Measurements from ENCODE around the gene CIAO2B. TPM values are rescaled to one million over a fixed set of nuclear protein-coding genes. Genes with fewer than 3 reads are reported as not detected.

Gene CIAO2B
- total and polyA plus RNA-seq, 4 donors, result 51.9 to 165 (median 105) TPM

- no peak overlapping the region for H3K27ac ChIP-seq (ENCODE audit: low read depth in 1 of 2, low read length in 2 of 2)
- no peaks in the 10 kb centered on the region for H3K4me1 ChIP-seq (ENCODE audit: control insufficient read depth in 1 of 2, insufficient read depth in 2 of 2, low read length in 2 of 2)
- 87 to 89% methylated on average over 42 of the region's 42 CpGs for WGBS, 2 donors
- no peak overlapping the region for H3K4me3 ChIP-seq (ENCODE audit: low read length in 2 of 2)
- no peak for DNase-seq
- H3K36me3 ChIP-seq (ENCODE audit: control insufficient read depth in 1 of 2, insufficient read depth in 2 of 2, low read length in 1 of 2), result no peaks in the 10 kb centered on the region
- no peak for ATAC-seq (ENCODE audit: low FRiP score)
- H3K9me3 ChIP-seq (ENCODE audit: control insufficient read depth, low read length), result no peaks in the 10 kb centered on the region
- no peaks in the 10 kb centered on the region for H3K27me3 ChIP-seq (ENCODE audit: control insufficient read depth in 1 of 2, insufficient read depth in 2 of 2, low read length in 1 of 2)
- intact Hi-C loops (cut with DNase I), result no loop called here
Observed at GRCh38 chr16:66921729-66922450, 12.3 kb downstream of the CIAO2B start.

- WGBS, 2 donors, result 85 to 86% methylated on average over 9 of the region's 9 CpGs
- Histone ChIP-seq H3K36me3 (ENCODE audit: control insufficient read depth in 1 of 2, insufficient read depth in 2 of 2, low read length in 1 of 2) (no peaks in the 10 kb centered on the region), H3K4me3 (ENCODE audit: low read length in 2 of 2) (no peak overlapping the region), H3K27ac (ENCODE audit: low read depth in 1 of 2, low read length in 2 of 2) (no peak overlapping the region), H3K9me3 (ENCODE audit: control insufficient read depth, low read length) (no peaks in the 10 kb centered on the region), H3K27me3 (ENCODE audit: control insufficient read depth in 1 of 2, insufficient read depth in 2 of 2, low read length in 1 of 2) (no peaks in the 10 kb centered on the region), H3K4me1 (ENCODE audit: control insufficient read depth in 1 of 2, insufficient read depth in 2 of 2, low read length in 2 of 2) (no peaks in the 10 kb centered on the region)
- ATAC-seq (ENCODE audit: low FRiP score), result no peak
- DNase-seq, result no peak
- intact Hi-C loops (cut with DNase I), result no loop called here
Observed at GRCh38 chr16:66920924-66921680, 13.1 kb downstream of the CIAO2B start.

GRCh38 chr16:66920299-66920590 lies 14.0 kb downstream of the CIAO2B start:
- Histone ChIP-seq H3K27ac (ENCODE audit: low read depth in 1 of 2, low read length in 2 of 2) (no peak overlapping the region), H3K36me3 (ENCODE audit: control insufficient read depth in 1 of 2, insufficient read depth in 2 of 2, low read length in 1 of 2) (no peaks in the 10 kb centered on the region), H3K4me3 (ENCODE audit: low read length in 2 of 2) (no peak overlapping the region), H3K4me1 (ENCODE audit: control insufficient read depth in 1 of 2, insufficient read depth in 2 of 2, low read length in 2 of 2) (no peaks in the 10 kb centered on the region), H3K9me3 (ENCODE audit: control insufficient read depth, low read length) (no peaks in the 10 kb centered on the region), H3K27me3 (ENCODE audit: control insufficient read depth in 1 of 2, insufficient read depth in 2 of 2, low read length in 1 of 2) (no peaks in the 10 kb centered on the region)
- ATAC-seq (ENCODE audit: low FRiP score) (no peak), DNase-seq (no peak)
- intact Hi-C loops (cut with DNase I), result no loop called here
- 66 to 86% methylated on average over 2 of the region's 2 CpGs for WGBS, 2 donors

GRCh38 chr16:66919569-66920298 lies 14.5 kb downstream of the CIAO2B start:
- H3K36me3 ChIP-seq (ENCODE audit: control insufficient read depth in 1 of 2, insufficient read depth in 2 of 2, low read length in 1 of 2), result no peaks in the 10 kb centered on the region
- WGBS, 2 donors, result 85% methylated on average over 5 of the region's 5 CpGs
- H3K27ac ChIP-seq (ENCODE audit: low read depth in 1 of 2, low read length in 2 of 2), result no peak overlapping the region
- no peaks in the 10 kb centered on the region for H3K4me1 ChIP-seq (ENCODE audit: control insufficient read depth in 1 of 2, insufficient read depth in 2 of 2, low read length in 2 of 2)
- no peaks in the 10 kb centered on the region for H3K9me3 ChIP-seq (ENCODE audit: control insufficient read depth, low read length)
- H3K4me3 ChIP-seq (ENCODE audit: low read length in 2 of 2), result no peak overlapping the region
- intact Hi-C loops (cut with DNase I), result no loop called here
- no peaks in the 10 kb centered on the region for H3K27me3 ChIP-seq (ENCODE audit: control insufficient read depth in 1 of 2, insufficient read depth in 2 of 2, low read length in 1 of 2)
- no peak for ATAC-seq (ENCODE audit: low FRiP score)
- no peak for DNase-seq

- intact Hi-C loops (cut with DNase I), result no loop called here
- H3K4me3 ChIP-seq (ENCODE audit: low read length in 2 of 2), result no peak within 1 kb of the TSS
- ATAC-seq (ENCODE audit: low FRiP score) (no peak), DNase-seq (no peak)
- no peaks in the 10 kb centered on the region for H3K36me3 ChIP-seq (ENCODE audit: control insufficient read depth in 1 of 2, insufficient read depth in 2 of 2, low read length in 1 of 2)
- H3K27ac ChIP-seq (ENCODE audit: low read depth in 1 of 2, low read length in 2 of 2), result no peak within 1 kb of the TSS
- 75 to 79% methylated on average over 7 of the region's 7 CpGs for WGBS, 2 donors
- no peaks in the 10 kb centered on the region for H3K27me3 ChIP-seq (ENCODE audit: control insufficient read depth in 1 of 2, insufficient read depth in 2 of 2, low read length in 1 of 2)
- no peaks in the 10 kb centered on the region for H3K4me1 ChIP-seq (ENCODE audit: control insufficient read depth in 1 of 2, insufficient read depth in 2 of 2, low read length in 2 of 2)
- H3K9me3 ChIP-seq (ENCODE audit: control insufficient read depth, low read length), result no peaks in the 10 kb centered on the region
Observed at GRCh38 chr16:66918803-66919568, 15.2 kb downstream of the CIAO2B start, which contains the start of gene CDH16. TSS of gene CDH16 (minus strand) at chr16:66918885. CDS start at chr16:66918065, 820 bp downstream.

GRCh38 chr16:66918355-66918754 lies 15.8 kb downstream of the CIAO2B start:
- WGBS, 2 donors, result 95 to 96% methylated on average over 6 of the region's 6 CpGs
- no peak for DNase-seq
- Histone ChIP-seq H3K36me3 (ENCODE audit: control insufficient read depth in 1 of 2, insufficient read depth in 2 of 2, low read length in 1 of 2) (no peaks in the 10 kb centered on the region), H3K27me3 (ENCODE audit: control insufficient read depth in 1 of 2, insufficient read depth in 2 of 2, low read length in 1 of 2) (no peaks in the 10 kb centered on the region), H3K9me3 (ENCODE audit: control insufficient read depth, low read length) (no peaks in the 10 kb centered on the region), H3K4me1 (ENCODE audit: control insufficient read depth in 1 of 2, insufficient read depth in 2 of 2, low read length in 2 of 2) (no peaks in the 10 kb centered on the region), H3K4me3 (ENCODE audit: low read length in 2 of 2) (no peak overlapping the region), H3K27ac (ENCODE audit: low read depth in 1 of 2, low read length in 2 of 2) (no peak overlapping the region)
- intact Hi-C loops (cut with DNase I), result no loop called here
- no peak for ATAC-seq (ENCODE audit: low FRiP score)

GRCh38 chr16:66917741-66918140 lies 16.5 kb downstream of the CIAO2B start:
- WGBS, 2 donors, result 95% methylated on average over 9 of the region's 9 CpGs
- Histone ChIP-seq H3K27me3 (ENCODE audit: control insufficient read depth in 1 of 2, insufficient read depth in 2 of 2, low read length in 1 of 2) (no peaks in the 10 kb centered on the region), H3K4me1 (ENCODE audit: control insufficient read depth in 1 of 2, insufficient read depth in 2 of 2, low read length in 2 of 2) (no peaks in the 10 kb centered on the region), H3K27ac (ENCODE audit: low read depth in 1 of 2, low read length in 2 of 2) (no peak overlapping the region), H3K36me3 (ENCODE audit: control insufficient read depth in 1 of 2, insufficient read depth in 2 of 2, low read length in 1 of 2) (no peaks in the 10 kb centered on the region), H3K4me3 (ENCODE audit: low read length in 2 of 2) (no peak overlapping the region), H3K9me3 (ENCODE audit: control insufficient read depth, low read length) (no peaks in the 10 kb centered on the region)
- intact Hi-C loops (cut with DNase I), result no loop called here
- DNase-seq (no peak), ATAC-seq (ENCODE audit: low FRiP score) (no peak)

- Histone ChIP-seq H3K27me3 (ENCODE audit: control insufficient read depth in 1 of 2, insufficient read depth in 2 of 2, low read length in 1 of 2) (no peaks in the 10 kb centered on the region), H3K4me3 (ENCODE audit: low read length in 2 of 2) (no peak overlapping the region), H3K36me3 (ENCODE audit: control insufficient read depth in 1 of 2, insufficient read depth in 2 of 2, low read length in 1 of 2) (no peaks in the 10 kb centered on the region), H3K4me1 (ENCODE audit: control insufficient read depth in 1 of 2, insufficient read depth in 2 of 2, low read length in 2 of 2) (no peaks in the 10 kb centered on the region), H3K27ac (ENCODE audit: low read depth in 1 of 2, low read length in 2 of 2) (no peak overlapping the region), H3K9me3 (ENCODE audit: control insufficient read depth, low read length) (no peaks in the 10 kb centered on the region)
- ATAC-seq (ENCODE audit: low FRiP score) (no peak), DNase-seq (no peak)
- intact Hi-C loops (cut with DNase I), result no loop called here
- WGBS, 2 donors, result 90 to 95% methylated on average over 6 of the region's 6 CpGs
Observed at GRCh38 chr16:66916518-66916917, 17.7 kb downstream of the CIAO2B start.

Data from aorta (tissue), 5 donors.